Measurements from ENCODE around the gene ALDH16A1. TPM values are rescaled to one million over a fixed set of nuclear protein-coding genes. Genes with fewer than 3 reads are reported as not detected.
A peak's percentile ranks its signal among the peaks of the same experiment; 100 is the strongest.

Gene ALDH16A1
- total RNA-seq, 1 donor from 2014 or later = 51.9 TPM

DNA sequence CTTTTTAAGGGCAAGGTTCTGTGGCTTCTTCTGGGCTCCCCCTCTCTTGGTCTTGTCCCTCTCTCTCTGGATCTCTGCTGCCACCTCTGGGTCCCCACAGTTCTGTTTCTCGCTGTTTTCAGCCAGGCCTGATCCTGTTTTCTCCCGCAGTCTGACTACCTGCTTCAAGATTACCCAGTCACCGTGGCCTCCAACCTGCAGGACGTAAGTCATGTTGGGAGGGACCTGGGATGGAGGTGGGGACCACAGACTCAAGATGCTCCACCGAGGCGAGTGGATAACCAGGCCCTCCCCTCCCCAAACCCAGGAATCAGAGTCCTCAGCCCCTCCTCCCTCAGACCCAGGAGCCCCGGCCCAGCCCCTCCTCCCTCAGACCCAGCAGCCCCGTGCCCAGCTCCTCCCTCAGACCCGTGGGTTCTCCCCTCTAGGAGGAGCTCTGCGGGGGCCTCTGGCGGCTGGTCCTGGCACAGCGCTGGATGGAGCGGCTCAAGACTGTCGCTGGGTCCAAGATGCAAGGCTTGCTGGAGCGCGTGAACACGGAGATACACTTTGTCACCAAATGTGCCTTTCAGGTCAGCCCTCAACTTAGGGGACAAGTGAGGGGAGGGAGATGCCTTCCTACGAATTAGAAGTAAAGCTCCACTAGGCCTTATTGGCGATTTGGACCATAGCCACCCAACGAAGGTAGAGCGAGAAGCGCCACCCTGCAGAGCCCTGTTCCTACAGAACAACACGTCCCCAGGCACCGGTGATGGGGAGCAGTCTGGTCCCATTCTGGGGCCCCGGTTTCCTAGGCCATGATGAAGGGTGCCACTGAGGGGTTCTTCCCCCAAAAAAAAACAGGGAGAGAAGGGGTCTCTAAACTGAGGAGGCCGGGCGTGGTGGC lies 23.2 kb downstream of the ALDH16A1 start:
- Mint-ChIP-seq H3K4me1 (peaks cover 14% of the 10 kb centered on the region), H3K27me3 (ENCODE audit: low read depth) (peaks cover 25% of the 10 kb centered on the region), H3K9me3 (no peaks in the 10 kb centered on the region), H3K4me3 (peak overlapping the region; percentile 71), H3K27ac (ENCODE audit: unreplicated experiment) (no peak overlapping the region), H3K36me3 (ENCODE audit: low read depth) (no peaks in the 10 kb centered on the region)
- peak; percentile 78 for DNase-seq (ENCODE audit: low read depth, low spot score)
- TF ChIP-seq, protein P1, sequence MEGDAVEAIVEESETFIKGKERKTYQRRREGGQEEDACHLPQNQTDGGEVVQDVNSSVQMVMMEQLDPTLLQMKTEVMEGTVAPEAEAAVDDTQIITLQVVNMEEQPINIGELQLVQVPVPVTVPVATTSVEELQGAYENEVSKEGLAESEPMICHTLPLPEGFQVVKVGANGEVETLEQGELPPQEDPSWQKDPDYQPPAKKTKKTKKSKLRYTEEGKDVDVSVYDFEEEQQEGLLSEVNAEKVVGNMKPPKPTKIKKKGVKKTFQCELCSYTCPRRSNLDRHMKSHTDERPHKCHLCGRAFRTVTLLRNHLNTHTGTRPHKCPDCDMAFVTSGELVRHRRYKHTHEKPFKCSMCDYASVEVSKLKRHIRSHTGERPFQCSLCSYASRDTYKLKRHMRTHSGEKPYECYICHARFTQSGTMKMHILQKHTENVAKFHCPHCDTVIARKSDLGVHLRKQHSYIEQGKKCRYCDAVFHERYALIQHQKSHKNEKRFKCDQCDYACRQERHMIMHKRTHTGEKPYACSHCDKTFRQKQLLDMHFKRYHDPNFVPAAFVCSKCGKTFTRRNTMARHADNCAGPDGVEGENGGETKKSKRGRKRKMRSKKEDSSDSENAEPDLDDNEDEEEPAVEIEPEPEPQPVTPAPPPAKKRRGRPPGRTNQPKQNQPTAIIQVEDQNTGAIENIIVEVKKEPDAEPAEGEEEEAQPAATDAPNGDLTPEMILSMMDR (conservative IDR thresholded peaks at IDR 0.05) = peak; percentile 67

DNA sequence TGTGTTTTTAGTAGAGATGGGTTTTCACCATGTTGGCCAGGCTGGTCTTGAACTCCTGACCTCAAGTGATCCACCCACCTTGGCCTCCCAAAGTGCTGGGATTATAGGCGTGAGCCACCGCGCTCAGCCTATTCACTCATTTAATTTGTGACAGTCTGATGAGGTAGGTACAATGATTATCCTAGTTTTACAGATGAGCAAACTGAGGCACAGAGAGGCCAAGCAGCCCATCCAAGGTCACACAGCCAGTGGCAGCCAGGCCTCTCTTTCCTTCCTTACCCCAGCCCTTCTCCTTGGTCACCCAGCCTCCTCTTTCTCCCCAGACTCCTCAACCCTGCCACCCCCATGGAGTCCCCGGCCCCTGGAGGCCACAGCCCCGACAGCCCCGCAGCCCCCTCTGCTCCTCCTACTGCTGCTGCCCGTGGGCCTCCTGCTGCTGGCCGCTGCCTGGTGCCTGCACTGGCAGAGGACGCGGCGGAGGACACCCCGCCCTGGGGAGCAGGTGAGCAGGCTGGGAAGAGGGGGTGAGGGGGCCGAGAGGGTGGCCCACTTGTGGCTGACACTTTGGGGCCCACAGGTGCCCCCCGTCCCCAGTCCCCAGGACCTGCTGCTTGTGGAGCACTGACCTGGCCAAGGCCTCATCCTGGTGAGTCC lies 27.1 kb downstream of the ALDH16A1 start:
- no peak overlapping the region for H3K4me3 Mint-ChIP-seq
- no peak overlapping the region for H3K27ac Mint-ChIP-seq (ENCODE audit: unreplicated experiment)
- TF ChIP-seq, protein P1 (conservative IDR thresholded peaks at IDR 0.05) = no peak
- peaks cover 14% of the 10 kb centered on the region for H3K27me3 Mint-ChIP-seq (ENCODE audit: low read depth)
- H3K4me1 Mint-ChIP-seq = peaks cover 9% of the 10 kb centered on the region
- no peak for DNase-seq (ENCODE audit: low read depth, low spot score)
- no peaks in the 10 kb centered on the region for H3K9me3 Mint-ChIP-seq
- H3K36me3 Mint-ChIP-seq (ENCODE audit: low read depth) = no peaks in the 10 kb centered on the region

DNA sequence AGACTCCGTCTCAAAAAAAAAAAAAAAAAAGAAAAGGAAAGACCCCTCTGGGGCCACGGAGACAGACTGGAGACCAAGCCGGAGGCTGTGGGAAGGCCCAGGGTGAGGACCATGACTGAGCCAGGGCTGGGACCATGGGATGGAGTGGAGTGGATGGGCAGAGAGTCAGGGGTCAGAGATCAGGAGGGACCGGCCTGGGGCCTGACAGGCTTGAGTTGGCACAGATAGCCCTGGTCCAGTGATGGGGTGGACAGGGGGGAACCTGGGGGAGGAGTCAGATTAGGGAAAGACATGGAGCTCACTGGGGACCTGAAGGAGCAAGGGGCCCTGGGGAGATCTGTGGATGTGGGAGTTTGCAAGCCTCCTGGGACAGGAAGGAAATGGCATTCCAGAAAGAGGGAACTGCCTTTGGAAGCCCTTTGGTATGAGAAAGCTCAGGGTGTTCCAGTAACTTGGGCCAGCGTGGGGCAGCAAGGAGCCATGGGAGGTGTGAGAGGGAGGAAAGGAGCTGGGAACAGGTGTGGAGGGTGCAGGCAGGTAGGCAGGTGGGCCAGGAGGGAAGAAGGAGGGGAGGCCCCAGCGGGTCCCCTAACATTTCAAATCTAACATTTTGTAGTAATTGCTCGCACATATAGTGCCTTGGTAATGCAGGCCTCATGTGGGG lies 28.1 kb downstream of the ALDH16A1 start:
- Mint-ChIP-seq H3K4me3 (no peak overlapping the region), H3K27me3 (ENCODE audit: low read depth) (peaks cover 3% of the 10 kb centered on the region), H3K9me3 (no peaks in the 10 kb centered on the region), H3K27ac (ENCODE audit: unreplicated experiment) (no peak overlapping the region), H3K4me1 (peaks cover 8% of the 10 kb centered on the region), H3K36me3 (ENCODE audit: low read depth) (no peaks in the 10 kb centered on the region)
- no peak for DNase-seq (ENCODE audit: low read depth, low spot score)
- TF ChIP-seq, protein P1 (conservative IDR thresholded peaks at IDR 0.05) = no peak

DNA sequence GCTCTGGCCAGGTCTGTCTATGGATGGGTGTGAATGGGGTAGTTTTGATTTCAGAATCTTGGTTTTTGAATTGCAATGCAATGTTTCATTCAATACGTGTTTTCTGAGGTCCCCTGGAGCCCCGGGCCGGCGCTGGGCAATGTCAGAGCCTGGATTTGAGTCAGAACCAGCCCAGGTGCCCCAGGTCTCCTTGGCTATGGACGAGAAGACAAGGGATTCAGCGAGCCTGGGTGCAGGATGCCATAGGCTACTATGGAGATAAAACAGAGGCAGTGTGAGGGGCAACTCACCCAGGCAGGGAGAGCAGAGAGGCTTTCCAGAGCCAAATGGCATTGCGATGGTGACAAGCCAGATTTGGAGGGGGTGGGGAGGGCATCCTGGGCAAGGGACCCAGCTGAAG lies 33.2 kb downstream of the ALDH16A1 start:
- Mint-ChIP-seq H3K4me1 (peaks cover 30% of the 10 kb centered on the region), H3K36me3 (ENCODE audit: low read depth) (peaks cover 32% of the 10 kb centered on the region), H3K27me3 (ENCODE audit: low read depth) (peaks cover 14% of the 10 kb centered on the region), H3K4me3 (peak overlapping the region; percentile 87), H3K27ac (ENCODE audit: unreplicated experiment) (no peak overlapping the region), H3K9me3 (no peaks in the 10 kb centered on the region)
- TF ChIP-seq, protein P1 (conservative IDR thresholded peaks at IDR 0.05) = no peak
- DNase-seq (ENCODE audit: low read depth, low spot score) = no peak

DNA sequence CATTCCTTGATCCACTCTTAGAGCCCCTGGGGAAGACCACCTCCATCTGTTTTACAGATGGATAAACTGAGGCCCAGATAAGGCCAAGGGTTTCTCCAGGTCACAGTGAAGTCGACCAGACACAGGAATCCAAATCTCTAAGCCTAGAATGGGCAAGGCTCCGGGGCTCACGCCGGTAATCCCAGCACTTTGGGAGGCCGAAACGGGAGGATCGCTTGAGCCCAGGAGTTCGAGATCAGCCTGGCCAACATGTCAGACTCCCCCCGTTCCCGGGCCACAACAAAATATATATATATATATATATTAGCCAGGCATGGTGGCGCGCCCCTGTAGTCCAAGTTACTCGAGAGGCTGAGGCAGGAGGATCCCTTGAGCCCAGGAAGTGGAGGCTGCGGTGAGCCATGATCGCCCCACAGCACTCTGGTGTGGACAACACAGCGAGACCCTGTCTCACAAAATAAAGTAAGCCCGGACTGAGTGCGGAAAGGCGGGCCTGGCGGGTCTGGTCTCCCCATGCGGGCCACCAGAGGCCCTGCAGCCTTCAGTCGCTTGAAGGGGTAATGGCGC lies 33.8 kb downstream of the ALDH16A1 start:
- Mint-ChIP-seq H3K36me3 (ENCODE audit: low read depth) (peaks cover 35% of the 10 kb centered on the region), H3K9me3 (no peaks in the 10 kb centered on the region), H3K4me3 (peak overlapping the region; percentile 98), H3K27ac (ENCODE audit: unreplicated experiment) (peak overlapping the region; percentile 19), H3K4me1 (peaks cover 30% of the 10 kb centered on the region), H3K27me3 (ENCODE audit: low read depth) (peaks cover 14% of the 10 kb centered on the region)
- DNase-seq (ENCODE audit: low read depth, low spot score) = no peak
- TF ChIP-seq, protein P1 (conservative IDR thresholded peaks at IDR 0.05) = peak; percentile 45

Measured in neural crest cell (in vitro differentiated cells).